A549 (cell line): ENCODE measurements around the gene ARHGAP25. TPM values are rescaled to one million over a fixed set of nuclear protein-coding genes. Genes with fewer than 3 reads are reported as not detected.
"Not testable (repeated sequence)": the region's sequence is repeated elsewhere in the genome, so short reads cannot be mapped to it uniquely, and the experiment has no call there.

Experiments
- ATAC-seq, 2 experiments: fragments of 200-7000 bp in 1 of 2; fragments of >200 bp in 1 of 2; cut with Nextera tagmentation in 1 of 2; cut with Tn5 transposase in 1 of 2; 3 replicates each; pipeline versions ENCODE4 v1.8.0 to v1.9.1; 2018 to 2020; ENCODE audit warnings: mild to moderate bottlenecking in 1 of 2, moderate library complexity in 1 of 2
- CTCF ChIA-PET: fragments of 300-600 bp; sonication (Branson Sonifier 250); formaldehyde crosslinking; extraction: SDS; loops from one replicate; lab custom pipeline; 2021; ENCODE audit warnings: antibody characterized with exemption, inconsistent platforms; lab: Yijun Ruan, JAX
- POLR2A ChIA-PET: fragments of 350-600 bp; formaldehyde crosslinking; extraction: SDS; loops from one replicate; lab custom pipeline; 2021; ENCODE audit warnings: antibody characterized with exemption, inconsistent platforms; lab: Yijun Ruan, JAX
- DNase-seq, 2 experiments: peaks; one replicate each; pipeline versions ENCODE4 v3.0.0 to v3.0.0-alpha.2; 2011 to 2016; ENCODE audit warnings: low read depth in 1 of 2, low spot score in 1 of 2
- FAIRE-seq: peaks from 2 replicates; lab custom pipeline; 2011; peaks lifted over from hg19 to GRCh38; lab: Jason Lieb, UNC
- H3K27ac ChIP-seq, 2 experiments: fragments of >200 bp; sonication (Bioruptor Twin); formaldehyde crosslinking; 3 replicates each; pipeline ENCODE4 v1.5.1; 2016 to 2017
- H3K4me1 ChIP-seq: fragments of >200 bp; sonication (Bioruptor Twin); formaldehyde crosslinking; 3 replicates; pipeline ENCODE4 v1.6.1; 2016
- H3K4me2 ChIP-seq: fragments of >200 bp; sonication (Bioruptor Twin); formaldehyde crosslinking; 3 replicates; pipeline ENCODE4 v1.6.1; 2016
- H3K4me3 ChIP-seq: fragments of >200 bp; sonication (Bioruptor Twin); formaldehyde crosslinking; 3 replicates; pipeline ENCODE4 v1.5.1; 2016
- H3K9me3 ChIP-seq: fragments of >200 bp; sonication (Bioruptor Twin); formaldehyde crosslinking; 3 replicates; pipeline ENCODE4 v1.6.1; 2016
- ATOH8 ChIP-seq: fragments of 250-450 bp; sonication (Bioruptor Pico); IDR thresholded peaks from 2 replicates; pipeline ENCODE4 v1.5.0; 2020; ENCODE audit warnings: low read depth, mild to moderate bottlenecking, moderate library complexity
- BHLHE40 ChIP-seq: IDR thresholded peaks from 2 replicates; pipeline ENCODE4 v1.6.1; 2012; ENCODE audit warnings: low read depth, low read length, inconsistent platforms
- CBX8 ChIP-seq: fragments of 200-600 bp; sonication (generic); IDR thresholded peaks from 2 replicates; pipeline ENCODE4 v1.6.1; 2016
- CHD4 ChIP-seq: fragments of 200-600 bp; sonication (generic); IDR thresholded peaks from 2 replicates; pipeline ENCODE4 v1.6.1; 2016; ENCODE audit warnings: antibody characterized with exemption, mild to moderate bottlenecking, borderline replicate concordance
- CTCF ChIP-seq: fragments of >200 bp; sonication (Bioruptor Twin); formaldehyde crosslinking; IDR thresholded peaks from 3 replicates; pipeline ENCODE4 v1.5.1; 2016
- EHF ChIP-seq: fragments of 250-450 bp; sonication (Bioruptor Pico); IDR thresholded peaks from 2 replicates; pipeline ENCODE4 v1.5.0; 2020; ENCODE audit warnings: mild to moderate bottlenecking
- HDAC2 ChIP-seq: fragments of 200-600 bp; sonication (generic); IDR thresholded peaks from 2 replicates; pipeline ENCODE4 v1.6.1; 2016
- HES2 ChIP-seq: fragments of >200 bp; sonication (Bioruptor Twin); formaldehyde crosslinking; IDR thresholded peaks from 2 replicates; pipeline ENCODE4 v1.6.1; 2016
- HMGXB4 ChIP-seq: fragments of 250-450 bp; sonication (Bioruptor Pico); IDR thresholded peaks from 2 replicates; pipeline ENCODE4 v1.5.0; 2021; ENCODE audit warnings: mild to moderate bottlenecking, moderate library complexity, borderline replicate concordance
- HOXB5 ChIP-seq: fragments of 250-450 bp; sonication (Bioruptor Pico); IDR thresholded peaks from 2 replicates; pipeline ENCODE4 v1.5.0; 2020; ENCODE audit warnings: mild to moderate bottlenecking, moderate library complexity
- JUNB ChIP-seq: fragments of >200 bp; sonication (Bioruptor Twin); formaldehyde crosslinking; IDR thresholded peaks from 2 replicates; pipeline ENCODE4 v1.6.1; 2016
- MAFK ChIP-seq: fragments of 450-650 bp; IDR thresholded peaks from 2 replicates; pipeline ENCODE4 v1.6.1; 2014; ENCODE audit not compliant: partially characterized antibody
- MAX ChIP-seq: IDR thresholded peaks from 2 replicates; pipeline ENCODE4 v1.6.1; 2012
- MAZ ChIP-seq: fragments of 150-350 bp; IDR thresholded peaks from 2 replicates; pipeline ENCODE4 v1.6.1; 2014; ENCODE audit warnings: antibody characterized with exemption, low read depth, low read length, borderline replicate concordance
- MYC ChIP-seq: IDR thresholded peaks from 2 replicates; pipeline ENCODE4 v1.6.1; 2012; ENCODE audit warnings: mild to moderate bottlenecking, inconsistent platforms, low read length, improper control_type of control experiment, borderline replicate concordance
- NPAS2 ChIP-seq: fragments of 250-450 bp; sonication (Bioruptor Pico); IDR thresholded peaks from 2 replicates; pipeline ENCODE4 v1.8.0; 2022; ENCODE audit warnings: mild to moderate bottlenecking, moderate library complexity, borderline replicate concordance
- PBX3 ChIP-seq: IDR thresholded peaks from 2 replicates; pipeline ENCODE4 v1.6.1; 2012
- PHF8 ChIP-seq: fragments of 200-600 bp; sonication (generic); IDR thresholded peaks from 2 replicates; pipeline ENCODE4 v1.6.1; 2016; ENCODE audit warnings: low read depth, mild to moderate bottlenecking, antibody characterized with exemption, moderate library complexity, borderline replicate concordance
- RAD21 ChIP-seq, 2 experiments: fragments of >200 bp in 1 of 2; sonication (Bioruptor Twin) in 1 of 2; formaldehyde crosslinking in 1 of 2; IDR thresholded peaks in 1 of 2; conservative IDR thresholded peaks in 1 of 2; 2 replicates in 1 of 2; 3 replicates in 1 of 2; pipeline ENCODE4 v1.6.1; 2012 to 2018; ENCODE audit warnings: inconsistent platforms in 1 of 2
- RARB ChIP-seq: fragments of 250-450 bp; sonication (Bioruptor Pico); IDR thresholded peaks from 2 replicates; pipeline ENCODE4 v1.8.0; 2021; ENCODE audit warnings: mild to moderate bottlenecking, moderate library complexity
- RCOR1 ChIP-seq: fragments of 150-350 bp; IDR thresholded peaks from 2 replicates; pipeline ENCODE4 v1.6.1; 2014; ENCODE audit warnings: antibody characterized with exemption, low read length, low read depth
- SMC3 ChIP-seq: fragments of >200 bp; sonication (Bioruptor Twin); formaldehyde crosslinking; IDR thresholded peaks from 3 replicates; pipeline ENCODE4 v1.6.1; 2018; ENCODE audit warnings: inconsistent platforms
- TFCP2L1 ChIP-seq: fragments of 250-450 bp; sonication (Bioruptor Pico); IDR thresholded peaks from 2 replicates; pipeline ENCODE4 v1.5.0; 2021; ENCODE audit warnings: mild to moderate bottlenecking
- ZC3H11A ChIP-seq: fragments of 450-650 bp; IDR thresholded peaks from 2 replicates; pipeline ENCODE4 v1.6.1; 2014; ENCODE audit warnings: antibody characterized with exemption, mild to moderate bottlenecking
- ZNF302 ChIP-seq: fragments of 250-450 bp; sonication (Bioruptor Pico); IDR thresholded peaks from 2 replicates; pipeline ENCODE4 v1.9.0; 2021; ENCODE audit warnings: inconsistent platforms, mild to moderate bottlenecking, moderate library complexity
- ZSCAN20 ChIP-seq: fragments of 250-450 bp; sonication (Bioruptor Pico); IDR thresholded peaks from 2 replicates; pipeline ENCODE4 v1.8.0; 2022; ENCODE audit warnings: mild to moderate bottlenecking, moderate library complexity
- WGBS: methylation state at CpG from one replicate; pipeline ENCODE4 v1.1.6; 2017; ENCODE audit errors: missing lambda C conversion rate; 5-methylcytosine and 5-hydroxymethylcytosine counted together
- polyA plus RNA-seq, 4 experiments: library from polyadenylated mRNA; depleted of rRNA in 3 of 4; stranded (reverse); fragments of >200 nt; fragmentation: RNase III in 1 of 4; extraction: RNeasy Plus Mini Kit Qiagen cat#74134 plus additional on column Dnase treatment in 1 of 4; gene quantifications; 2 replicates in 3 of 4; 3 replicates in 1 of 4; pipeline ENCODE4 v1.2.3, GENCODE V29; 2011 to 2017

The ARHGAP25 gene
- polyA plus RNA-seq, 2 of the 4 experiments (the other 2 are of a cell fraction): 0.50 to 2.4 TPM

GRCh38 chr2:68800027-68800401 lies 65.4 kb downstream of the ARHGAP25 start (continued):
- no peak for TF ChIP-seq PBX3
- TF ChIP-seq CHD4: no peak
- no peak for TF ChIP-seq MAX
- TF ChIP-seq RARB: no peak
- no peak for TF ChIP-seq CBX8
- no peak for TF ChIP-seq MAZ
- no peak for TF ChIP-seq MYC
- no peak for TF ChIP-seq MAFK
- TF ChIP-seq HDAC2: no peak

- DNase-seq: no peak
- no peak for TF ChIP-seq CTCF
- no peak for TF ChIP-seq SMC3
- no peak for TF ChIP-seq HMGXB4 (CRISPR knock-in tag)
- no peak for TF ChIP-seq PHF8
- no peak for TF ChIP-seq ZC3H11A
- TF ChIP-seq HOXB5 (CRISPR knock-in tag): no peak
- no peak for TF ChIP-seq ATOH8 (CRISPR knock-in tag)
- no peak for TF ChIP-seq ZSCAN20 (CRISPR knock-in tag)
- no peak for TF ChIP-seq EHF
- TF ChIP-seq BHLHE40: no peak
- TF ChIP-seq MYC: no peak
- TF ChIP-seq NPAS2 (CRISPR knock-in tag): no peak
- TF ChIP-seq JUNB: no peak
- no peak for TF ChIP-seq RCOR1
- no peak for TF ChIP-seq TFCP2L1 (CRISPR knock-in tag)
- TF ChIP-seq ZNF302: no peak
- TF ChIP-seq HES2: no peak
- TF ChIP-seq RAD21 (conservative IDR thresholded peaks at IDR 0.05 in 1 of 2, IDR thresholded peaks at IDR 0.05 in 1 of 2): no peak
- ChIA-PET CTCF (interaction anchor here (0.5 to 1.1 kb wide), 2 partner anchors 143 to 313 kb away, joined by 3 read pairs; no protein-coding TSS in a partner anchor), POLR2A (no interaction called here)
- Histone ChIP-seq H3K4me3 (no peak overlapping the region), H3K9me3 (no peaks in the 10 kb centered on the region), H3K4me2 (no peak overlapping the region), H3K4me1 (no peaks in the 10 kb centered on the region), H3K27ac (no peak overlapping the region)
- ATAC-seq: no peak
- whole genome bisulfite sequencing: 58% methylated on average over 2 of the region's 2 CpGs
- no peak for FAIRE-seq
These were observed 65.9 kb downstream of the ARHGAP25 start for GRCh38 chr2:68800517-68800916.

GRCh38 chr2:68802161-68802560 lies 67.5 kb downstream of the ARHGAP25 start:
- POLR2A ChIA-PET, ATAC-seq, H3K27ac ChIP-seq, H3K4me3 ChIP-seq, H3K9me3 ChIP-seq, DNase-seq, H3K4me1 ChIP-seq, H3K4me2 ChIP-seq, FAIRE-seq: not testable (repeated sequence)
- CTCF ChIA-PET: interaction anchor here (0.6 kb wide), 1 partner anchor 195 kb away, joined by 5 read pairs; no protein-coding TSS in a partner anchor
- 59% methylated on average over 9 of the region's 9 CpGs for WGBS
